ENCODE results near the gene TCEANC2. TPM values are rescaled to one million over a fixed set of nuclear protein-coding genes. Genes with fewer than 3 reads are reported as not detected.

The TCEANC2 gene
- total and polyA plus RNA-seq, 2 donors (not counting 1 experiment from before 2014, with no cell fraction given) = 3.0 to 4.0 TPM

DNA sequence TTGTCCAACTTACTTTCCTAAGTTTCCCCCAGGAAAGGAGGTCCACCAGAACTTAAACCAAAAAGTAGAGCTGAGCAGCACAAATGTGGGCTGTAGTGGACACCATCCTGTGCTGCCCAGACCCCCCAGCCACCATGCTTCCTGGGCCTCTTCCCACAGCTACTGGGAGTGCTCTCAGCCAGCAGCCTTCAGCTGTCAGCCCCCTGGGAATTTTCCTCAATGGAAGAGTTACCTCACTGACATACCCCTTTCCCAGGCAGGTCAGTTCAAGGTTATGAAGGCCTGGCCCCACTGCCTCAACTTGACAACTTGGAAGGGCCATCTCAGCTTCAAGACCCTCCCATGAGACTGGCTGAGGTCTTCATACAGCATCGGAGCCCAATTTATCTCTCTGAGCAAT lies 51.7 kb downstream of the TCEANC2 start:
- DNase-seq (ENCODE audit: low read depth in 2 of 2) = no peak
- Histone ChIP-seq H3K79me2 (ENCODE audit: control insufficient read depth, insufficient read depth, low read length) (no peaks in the 10 kb centered on the region), H4K20me1 (ENCODE audit: control insufficient read depth, extremely low read depth, insufficient read depth, low read length) (no peaks in the 10 kb centered on the region), H3K27ac (ENCODE audit: insufficient read depth, low read length) (no peak overlapping the region), H3K4me3 (replicated peaks in 1 of 4; ENCODE audit: control extremely low read depth in 1 of 4, insufficient read depth in 1 of 4, low read depth in 3 of 4, low read length in 4 of 4) (no peak overlapping the region), H3K27me3 (ENCODE audit: control insufficient read depth, insufficient read depth, low read length) (no peaks in the 10 kb centered on the region), H3K4me1 (ENCODE audit: control insufficient read depth, extremely low read depth, insufficient read depth, low read length) (no peaks in the 10 kb centered on the region), H2AFZ (ENCODE audit: low read length) (no peak overlapping the region), H3K4me2 (ENCODE audit: extremely low read depth, insufficient read depth, low read length) (no peak overlapping the region), H3K9me3 (ENCODE audit: control insufficient read depth, insufficient read depth, low read depth, low read length) (no peaks in the 10 kb centered on the region), H3K36me3 (ENCODE audit: control insufficient read depth, insufficient read depth, low read length) (no peaks in the 10 kb centered on the region), H3K9ac (ENCODE audit: insufficient read depth, low read length) (no peak overlapping the region)
- no peak for TF ChIP-seq EZH2 (IDR thresholded peaks at IDR 0.05; ENCODE audit: low read length, missing control alignments)
- TF ChIP-seq, protein P1, sequence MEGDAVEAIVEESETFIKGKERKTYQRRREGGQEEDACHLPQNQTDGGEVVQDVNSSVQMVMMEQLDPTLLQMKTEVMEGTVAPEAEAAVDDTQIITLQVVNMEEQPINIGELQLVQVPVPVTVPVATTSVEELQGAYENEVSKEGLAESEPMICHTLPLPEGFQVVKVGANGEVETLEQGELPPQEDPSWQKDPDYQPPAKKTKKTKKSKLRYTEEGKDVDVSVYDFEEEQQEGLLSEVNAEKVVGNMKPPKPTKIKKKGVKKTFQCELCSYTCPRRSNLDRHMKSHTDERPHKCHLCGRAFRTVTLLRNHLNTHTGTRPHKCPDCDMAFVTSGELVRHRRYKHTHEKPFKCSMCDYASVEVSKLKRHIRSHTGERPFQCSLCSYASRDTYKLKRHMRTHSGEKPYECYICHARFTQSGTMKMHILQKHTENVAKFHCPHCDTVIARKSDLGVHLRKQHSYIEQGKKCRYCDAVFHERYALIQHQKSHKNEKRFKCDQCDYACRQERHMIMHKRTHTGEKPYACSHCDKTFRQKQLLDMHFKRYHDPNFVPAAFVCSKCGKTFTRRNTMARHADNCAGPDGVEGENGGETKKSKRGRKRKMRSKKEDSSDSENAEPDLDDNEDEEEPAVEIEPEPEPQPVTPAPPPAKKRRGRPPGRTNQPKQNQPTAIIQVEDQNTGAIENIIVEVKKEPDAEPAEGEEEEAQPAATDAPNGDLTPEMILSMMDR (conservative IDR thresholded peaks at IDR 0.05 in 1 of 2, IDR thresholded peaks at IDR 0.05 in 1 of 2; ENCODE audit: low read depth in 1 of 2, low read length in 2 of 2) = no peak

DNA sequence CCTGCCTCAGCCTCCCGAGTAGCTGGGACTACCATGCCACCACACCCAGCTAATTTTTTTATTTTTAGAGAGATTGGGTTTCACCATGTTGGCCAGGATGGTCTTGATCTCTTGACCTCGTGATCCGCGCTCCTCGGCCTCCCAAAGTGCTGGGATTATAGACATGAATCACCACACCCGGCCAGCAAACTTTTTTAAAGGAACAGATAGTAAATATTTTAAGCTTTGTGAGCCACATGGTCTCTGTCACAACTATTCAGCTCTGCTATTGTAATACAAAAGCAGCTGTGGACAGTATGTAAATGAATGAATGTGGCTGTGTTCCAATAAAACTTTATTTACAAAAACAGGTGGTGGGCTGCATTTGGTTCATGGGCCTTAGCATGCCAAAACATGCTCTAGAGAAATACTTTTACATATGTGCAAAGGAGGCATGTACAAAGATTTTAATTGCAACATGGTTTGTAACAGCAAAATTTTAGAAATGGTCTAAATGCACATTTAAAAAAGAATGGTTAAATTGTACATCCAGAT lies 52.4 kb downstream of the TCEANC2 start:
- no peak overlapping the region for H3K9ac ChIP-seq (ENCODE audit: insufficient read depth, low read length)
- peak in 1 of 2 donors; percentile 25 for DNase-seq (ENCODE audit: low read depth in 2 of 2)

DNA sequence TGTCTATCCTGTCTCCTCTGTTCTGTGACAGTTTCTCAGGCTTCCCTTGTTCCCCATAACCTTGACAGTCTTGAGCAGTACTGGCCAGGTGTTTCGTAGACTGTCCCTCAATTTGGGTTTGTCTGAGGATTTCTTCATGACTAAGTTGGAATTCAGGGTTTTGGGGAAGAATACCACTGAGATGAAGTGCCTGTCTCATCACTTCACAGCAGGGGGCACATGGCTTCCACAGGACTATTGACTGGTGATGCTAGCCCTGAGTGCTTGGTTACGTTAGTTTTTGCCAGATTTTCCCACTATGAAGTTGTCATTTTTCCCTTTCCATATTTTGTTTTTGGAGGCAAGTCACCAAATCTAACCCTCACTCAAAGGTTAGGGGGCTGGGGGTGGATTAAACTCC lies 53.7 kb downstream of the TCEANC2 start:
- H3K79me2 ChIP-seq (ENCODE audit: control insufficient read depth, insufficient read depth, low read length) = no peaks in the 10 kb centered on the region
- peak; percentile 11 to 25 for DNase-seq (ENCODE audit: low read depth in 2 of 2)
- H4K20me1 ChIP-seq (ENCODE audit: control insufficient read depth, extremely low read depth, insufficient read depth, low read length) = no peaks in the 10 kb centered on the region
- H3K9ac ChIP-seq (ENCODE audit: insufficient read depth, low read length) = no peak overlapping the region
- no peak overlapping the region for H3K4me2 ChIP-seq (ENCODE audit: extremely low read depth, insufficient read depth, low read length)
- no peaks in the 10 kb centered on the region for H3K36me3 ChIP-seq (ENCODE audit: control insufficient read depth, insufficient read depth, low read length)
- no peaks in the 10 kb centered on the region for H3K9me3 ChIP-seq (ENCODE audit: control insufficient read depth, insufficient read depth, low read depth, low read length)
- H3K4me3 ChIP-seq (replicated peaks in 1 of 4; ENCODE audit: control extremely low read depth in 1 of 4, insufficient read depth in 1 of 4, low read depth in 3 of 4, low read length in 4 of 4) = no peak overlapping the region
- H3K27me3 ChIP-seq (ENCODE audit: control insufficient read depth, insufficient read depth, low read length) = no peaks in the 10 kb centered on the region
- H3K4me1 ChIP-seq (ENCODE audit: control insufficient read depth, extremely low read depth, insufficient read depth, low read length) = no peaks in the 10 kb centered on the region
- H3K27ac ChIP-seq (ENCODE audit: insufficient read depth, low read length) = no peak overlapping the region
- TF ChIP-seq, protein P1 (conservative IDR thresholded peaks at IDR 0.05 in 1 of 2, IDR thresholded peaks at IDR 0.05 in 1 of 2; ENCODE audit: low read depth in 1 of 2, low read length in 2 of 2) = peak in 1 of 2 donors; percentile 25
- TF ChIP-seq EZH2 (IDR thresholded peaks at IDR 0.05; ENCODE audit: low read length, missing control alignments) = no peak
- no peak overlapping the region for H2AFZ ChIP-seq (ENCODE audit: low read length)

More for the DNA sequence above, 52.4 kb downstream of the TCEANC2 start:
- no peaks in the 10 kb centered on the region for H3K4me1 ChIP-seq (ENCODE audit: control insufficient read depth, extremely low read depth, insufficient read depth, low read length)
- H2AFZ ChIP-seq (ENCODE audit: low read length) = no peak overlapping the region
- no peak for TF ChIP-seq EZH2 (IDR thresholded peaks at IDR 0.05; ENCODE audit: low read length, missing control alignments)
- TF ChIP-seq, protein P1 (conservative IDR thresholded peaks at IDR 0.05 in 1 of 2, IDR thresholded peaks at IDR 0.05 in 1 of 2; ENCODE audit: low read depth in 1 of 2, low read length in 2 of 2) = no peak
- H3K36me3 ChIP-seq (ENCODE audit: control insufficient read depth, insufficient read depth, low read length) = no peaks in the 10 kb centered on the region
- H3K9me3 ChIP-seq (ENCODE audit: control insufficient read depth, insufficient read depth, low read depth, low read length) = no peaks in the 10 kb centered on the region
- H3K27ac ChIP-seq (ENCODE audit: insufficient read depth, low read length) = no peak overlapping the region
- H4K20me1 ChIP-seq (ENCODE audit: control insufficient read depth, extremely low read depth, insufficient read depth, low read length) = no peaks in the 10 kb centered on the region
- no peak overlapping the region for H3K4me2 ChIP-seq (ENCODE audit: extremely low read depth, insufficient read depth, low read length)
- H3K4me3 ChIP-seq (replicated peaks in 1 of 4; ENCODE audit: control extremely low read depth in 1 of 4, insufficient read depth in 1 of 4, low read depth in 3 of 4, low read length in 4 of 4) = no peak overlapping the region
- H3K79me2 ChIP-seq (ENCODE audit: control insufficient read depth, insufficient read depth, low read length) = no peaks in the 10 kb centered on the region
- H3K27me3 ChIP-seq (ENCODE audit: control insufficient read depth, insufficient read depth, low read length) = no peaks in the 10 kb centered on the region

Measured in fibroblast of lung (primary cell).